GM06990 (cell line): Measurements from ENCODE around the gene REXO1.

ENCODE experiments used
- DNase-seq: peaks from one replicate; pipeline ENCODE4 v3.0.0-alpha.2; 2011; ENCODE audit not compliant: insufficient read length; ENCODE audit errors: extremely low read depth
- H3K27me3 ChIP-seq: replicated peaks from 2 replicates; pipeline ENCODE4 v1.6.0; 2011; ENCODE audit warnings: low read length; ENCODE audit not compliant: control insufficient read depth, insufficient read depth
- H3K36me3 ChIP-seq: 2 replicates; pipeline ENCODE4 v1.5.1; 2011; ENCODE audit warnings: low read length; ENCODE audit not compliant: control insufficient read depth, insufficient read depth
- H3K4me3 ChIP-seq: replicated peaks from 2 replicates; pipeline ENCODE4 v1.5.1; 2011; ENCODE audit warnings: low read depth, mild to moderate bottlenecking, control low read depth, low read length
- CTCF ChIP-seq: IDR thresholded peaks from 2 replicates; pipeline ENCODE4 v1.5.1; 2011; ENCODE audit warnings: low read length, control low read depth, mild to moderate bottlenecking, inconsistent platforms; ENCODE audit not compliant: insufficient read depth, poor library complexity, severe bottlenecking

The REXO1 gene

GRCh38 chr19:1786668-1787067, 61.6 kb downstream of the REXO1 start:
- no peak for TF ChIP-seq CTCF
- no peaks in the 10 kb centered on the region for H3K36me3 ChIP-seq
- no peak for DNase-seq

DNA sequence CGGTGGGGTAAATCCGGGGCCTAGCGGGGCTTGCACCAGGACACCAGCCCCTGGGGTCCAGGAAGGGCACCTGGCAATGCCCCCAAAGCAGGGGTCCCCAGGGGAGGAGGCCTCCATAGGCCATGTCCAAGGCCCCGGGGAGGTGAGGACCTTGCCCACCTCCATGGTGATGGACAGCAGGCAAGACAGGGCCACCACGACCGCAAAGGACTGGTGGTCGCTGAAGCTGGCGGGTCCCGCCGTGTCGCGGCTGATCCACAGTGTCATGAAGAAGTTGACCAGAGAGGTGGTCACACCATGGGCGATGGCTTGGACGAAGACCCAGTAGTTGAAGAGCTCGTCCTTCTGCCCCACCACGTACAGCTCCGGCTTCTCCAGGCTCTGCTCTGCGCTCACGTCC, 63.0 kb downstream of the REXO1 start:
- no peak for DNase-seq
- Histone ChIP-seq H3K27me3 (no peaks in the 10 kb centered on the region; the same call in 1 of the 2 replicates), H3K36me3 (no peaks in the 10 kb centered on the region), H3K4me3 (no peak overlapping the region)
- no peak for TF ChIP-seq CTCF

More at GRCh38 chr19:1786668-1787067, 61.6 kb downstream of the REXO1 start:
- Histone ChIP-seq H3K4me3 (no peak overlapping the region), H3K27me3 (no peaks in the 10 kb centered on the region; the same call in 1 of the 2 replicates)

GRCh38 chr19:1783874-1784273, 64.4 kb downstream of the REXO1 start:
- no peak for TF ChIP-seq CTCF
- no peaks in the 10 kb centered on the region; the same call in 1 of the 2 replicates for H3K27me3 ChIP-seq
- H3K4me3 ChIP-seq, result no peak overlapping the region
- no peaks in the 10 kb centered on the region for H3K36me3 ChIP-seq
- no peak for DNase-seq

- DNase-seq, result no peak
- H3K27me3 ChIP-seq, result no peaks in the 10 kb centered on the region; the same call in 1 of the 2 replicates
- H3K36me3 ChIP-seq, result no peaks in the 10 kb centered on the region
- H3K4me3 ChIP-seq, result no peak overlapping the region
- no peak for TF ChIP-seq CTCF
Measured at GRCh38 chr19:1783354-1783753, 64.9 kb downstream of the REXO1 start.

DNA sequence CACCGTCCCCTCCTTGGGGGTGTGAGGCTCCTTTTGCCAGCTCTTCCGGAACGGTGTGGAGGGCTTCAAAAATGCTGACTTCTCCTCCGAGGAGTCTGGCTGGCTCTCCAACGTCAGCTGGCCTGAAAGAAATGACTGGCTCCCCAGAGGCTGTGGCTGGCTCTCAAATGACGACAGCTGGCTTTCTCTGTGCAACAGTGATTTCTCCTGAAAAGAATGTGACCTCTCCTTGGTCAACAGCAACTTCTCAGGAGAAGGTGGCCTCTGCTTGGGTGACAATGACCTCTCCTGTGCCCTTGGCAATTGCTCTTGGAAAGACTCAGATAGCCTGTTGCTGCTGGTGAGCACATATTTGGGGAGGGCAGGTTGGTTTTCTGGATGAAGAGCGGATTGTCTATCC, 65.8 kb downstream of the REXO1 start:
- no peak for DNase-seq
- Histone ChIP-seq H3K4me3 (no peak overlapping the region), H3K27me3 (no peaks in the 10 kb centered on the region; the same call in 1 of the 2 replicates), H3K36me3 (no peaks in the 10 kb centered on the region)
- no peak for TF ChIP-seq CTCF

- Histone ChIP-seq H3K4me3 (no peak overlapping the region), H3K27me3 (peaks cover 3% of the 10 kb centered on the region), H3K36me3 (no peaks in the 10 kb centered on the region)
- DNase-seq, result no peak
- no peak for TF ChIP-seq CTCF
Measured at GRCh38 chr19:1780272-1780958, 67.9 kb downstream of the REXO1 start.
